Glutamatergic neuron (in vitro differentiated cells): Measurements from ENCODE around the gene FARP1. TPM values are rescaled to one million over a fixed set of nuclear protein-coding genes. Genes with fewer than 3 reads are reported as not detected.
"Not testable (repeated sequence)": the region's sequence is repeated elsewhere in the genome, so short reads cannot be mapped to it uniquely, and the experiment has no call there.

Experiments
- DNase-seq: peaks from one replicate; pipeline ENCODE4 v3.0.0; 2022
- H3K27ac Mint-ChIP-seq: one replicate; pipeline ENCODE4 v1.8.0; 2020; ENCODE audit warnings: mild to moderate bottlenecking, mixed read lengths, inconsistent platforms; ENCODE audit not compliant: unreplicated experiment
- H3K27me3 Mint-ChIP-seq: one replicate; pipeline ENCODE4 v1.8.0; 2020; ENCODE audit warnings: mild to moderate bottlenecking, moderate library complexity, mixed read lengths, inconsistent platforms; ENCODE audit not compliant: unreplicated experiment
- H3K36me3 Mint-ChIP-seq: one replicate; pipeline ENCODE4 v1.8.0; 2020; ENCODE audit warnings: mild to moderate bottlenecking, mixed read lengths, inconsistent platforms; ENCODE audit not compliant: unreplicated experiment
- H3K4me1 Mint-ChIP-seq: one replicate; pipeline ENCODE4 v1.8.0; 2020; ENCODE audit warnings: mild to moderate bottlenecking, low read depth, mixed read lengths, inconsistent platforms; ENCODE audit not compliant: unreplicated experiment
- H3K4me3 Mint-ChIP-seq: one replicate; pipeline ENCODE4 v1.8.0; 2020; ENCODE audit warnings: mild to moderate bottlenecking, mixed read lengths, inconsistent platforms; ENCODE audit not compliant: unreplicated experiment
- H3K9me3 Mint-ChIP-seq: one replicate; pipeline ENCODE4 v1.8.0; 2020; ENCODE audit warnings: mild to moderate bottlenecking, moderate library complexity, mixed read lengths, inconsistent platforms; ENCODE audit not compliant: unreplicated experiment
- total RNA-seq: library from RNA; stranded (reverse); fragmentation: NEBNext Ultra II Directional; extraction: Animal tissue kit (Norgen Biotek cat#: 25700); gene quantifications from one replicate; pipeline ENCODE4 v1.2.1, GENCODE V29; 2021; ENCODE audit not compliant: unreplicated experiment
- TF ChIP-seq, protein P1 (sequence below): fragments of 200-600 bp; sonication (generic); IDR thresholded peaks from one replicate; pipeline ENCODE4 v1.5.0; 2021; ENCODE audit not compliant: partially characterized antibody, unreplicated experiment

The FARP1 gene
- total RNA-seq, 1 donor from 2014 or later = 233 TPM

DNA sequence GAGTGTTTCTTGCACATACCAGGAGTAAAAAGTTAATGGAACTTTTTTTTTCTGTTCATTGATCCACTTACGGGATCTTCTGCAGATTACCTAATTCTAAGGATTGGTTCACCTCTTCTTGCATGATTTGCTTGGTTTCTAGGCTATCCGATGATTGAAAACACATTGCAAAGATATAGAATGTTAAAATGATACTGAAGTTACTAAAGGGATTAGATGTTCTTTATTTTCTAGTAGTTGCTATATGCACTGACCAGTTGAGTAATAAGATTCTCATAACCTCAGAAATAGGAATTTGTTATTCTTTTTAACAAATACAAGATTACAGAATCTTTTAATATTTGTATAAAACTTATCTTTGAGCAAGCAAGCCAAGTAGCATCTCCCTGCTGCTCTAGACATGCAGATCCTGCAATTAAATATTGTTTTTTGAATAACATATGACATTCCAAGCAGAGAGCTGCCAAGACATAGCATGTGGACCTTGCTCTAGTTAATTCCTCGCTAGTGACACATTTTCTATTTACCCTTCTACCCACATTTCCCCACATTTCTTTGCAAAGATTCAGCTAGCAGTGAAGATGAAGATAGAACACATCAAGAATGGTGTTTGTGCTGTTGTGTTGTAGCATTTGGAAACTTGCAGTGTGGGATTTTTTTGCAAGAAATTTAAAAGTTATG is 85.9 kb downstream of the FARP1 start:
- Mint-ChIP-seq H3K9me3 (peaks cover 10% of the 10 kb centered on the region), H3K27me3 (peaks cover 6% of the 10 kb centered on the region), H3K4me1 (peaks cover 5% of the 10 kb centered on the region), H3K27ac (no peak overlapping the region), H3K36me3 (peaks cover 38% of the 10 kb centered on the region), H3K4me3 (no peak overlapping the region)
- TF ChIP-seq, protein P1, sequence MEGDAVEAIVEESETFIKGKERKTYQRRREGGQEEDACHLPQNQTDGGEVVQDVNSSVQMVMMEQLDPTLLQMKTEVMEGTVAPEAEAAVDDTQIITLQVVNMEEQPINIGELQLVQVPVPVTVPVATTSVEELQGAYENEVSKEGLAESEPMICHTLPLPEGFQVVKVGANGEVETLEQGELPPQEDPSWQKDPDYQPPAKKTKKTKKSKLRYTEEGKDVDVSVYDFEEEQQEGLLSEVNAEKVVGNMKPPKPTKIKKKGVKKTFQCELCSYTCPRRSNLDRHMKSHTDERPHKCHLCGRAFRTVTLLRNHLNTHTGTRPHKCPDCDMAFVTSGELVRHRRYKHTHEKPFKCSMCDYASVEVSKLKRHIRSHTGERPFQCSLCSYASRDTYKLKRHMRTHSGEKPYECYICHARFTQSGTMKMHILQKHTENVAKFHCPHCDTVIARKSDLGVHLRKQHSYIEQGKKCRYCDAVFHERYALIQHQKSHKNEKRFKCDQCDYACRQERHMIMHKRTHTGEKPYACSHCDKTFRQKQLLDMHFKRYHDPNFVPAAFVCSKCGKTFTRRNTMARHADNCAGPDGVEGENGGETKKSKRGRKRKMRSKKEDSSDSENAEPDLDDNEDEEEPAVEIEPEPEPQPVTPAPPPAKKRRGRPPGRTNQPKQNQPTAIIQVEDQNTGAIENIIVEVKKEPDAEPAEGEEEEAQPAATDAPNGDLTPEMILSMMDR = no peak
- no peak for DNase-seq

DNA sequence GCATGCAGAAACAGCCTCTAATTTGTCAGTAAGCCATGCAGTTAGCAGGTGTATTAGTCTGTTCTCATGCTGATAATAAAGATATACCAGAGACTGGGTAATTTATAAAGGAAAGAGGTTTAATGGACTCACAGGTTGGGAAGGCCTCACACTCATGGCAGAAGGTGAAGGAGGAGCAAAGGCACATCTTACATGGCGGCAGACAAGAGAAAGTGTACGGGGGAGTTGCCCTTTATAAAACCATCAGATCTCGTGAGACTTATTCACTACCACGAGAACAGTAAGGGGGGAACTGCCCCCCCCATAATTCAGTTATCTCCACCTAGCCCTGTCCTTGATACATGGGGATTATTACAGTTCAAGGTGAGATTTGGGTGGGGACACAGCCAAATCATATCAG is 87.9 kb downstream of the FARP1 start:
- not testable (repeated sequence) for DNase-seq, H3K4me3 Mint-ChIP-seq, H3K27ac Mint-ChIP-seq, H3K27me3 Mint-ChIP-seq
- Mint-ChIP-seq H3K36me3 (peaks cover 38% of the 10 kb centered on the region), H3K9me3 (peaks cover 12% of the 10 kb centered on the region), H3K4me1 (peaks cover 12% of the 10 kb centered on the region)

GRCh38 chr13:98232456-98232855 is 89.6 kb downstream of the FARP1 start:
- H3K4me1 Mint-ChIP-seq = peaks cover 12% of the 10 kb centered on the region
- no peak overlapping the region for H3K4me3 Mint-ChIP-seq
- TF ChIP-seq, protein P1 = no peak
- peaks cover 5% of the 10 kb centered on the region for H3K9me3 Mint-ChIP-seq
- H3K27ac Mint-ChIP-seq = no peak overlapping the region
- no peak for DNase-seq
- peaks cover 3% of the 10 kb centered on the region for H3K27me3 Mint-ChIP-seq
- peaks cover 23% of the 10 kb centered on the region for H3K36me3 Mint-ChIP-seq

DNA sequence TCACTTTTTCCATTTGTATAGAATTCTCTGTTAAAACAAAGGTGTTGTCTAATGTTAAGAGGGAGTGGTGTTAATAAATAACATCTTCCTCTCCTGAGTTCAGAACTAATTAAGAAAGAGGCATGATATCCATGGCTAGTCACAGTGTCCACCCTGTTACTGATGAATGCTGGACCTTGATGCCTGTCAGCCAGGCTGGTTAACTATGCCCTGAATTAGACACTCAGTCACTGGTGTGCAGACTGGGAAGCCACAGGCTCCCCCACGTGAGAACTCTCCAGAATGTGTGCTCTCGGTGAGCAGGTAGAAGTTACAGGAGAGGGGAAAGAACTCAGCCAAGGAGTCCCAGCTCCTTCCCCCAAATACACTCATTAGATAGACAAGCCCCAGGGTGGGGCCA is 90.2 kb downstream of the FARP1 start:
- Mint-ChIP-seq H3K9me3 (peaks cover 3% of the 10 kb centered on the region), H3K36me3 (peaks cover 18% of the 10 kb centered on the region), H3K27ac (no peak overlapping the region), H3K27me3 (peaks cover 3% of the 10 kb centered on the region), H3K4me3 (no peak overlapping the region), H3K4me1 (peaks cover 12% of the 10 kb centered on the region)
- TF ChIP-seq, protein P1 = no peak
- no peak for DNase-seq

GRCh38 chr13:98234348-98234747 is 91.5 kb downstream of the FARP1 start:
- TF ChIP-seq, protein P1 = no peak

More at GRCh38 chr13:98234348-98234747, 91.5 kb downstream of the FARP1 start:
- peaks cover 4% of the 10 kb centered on the region for H3K9me3 Mint-ChIP-seq
- H3K4me3 Mint-ChIP-seq = no peak overlapping the region
- no peak overlapping the region for H3K27ac Mint-ChIP-seq
- peaks cover 5% of the 10 kb centered on the region for H3K27me3 Mint-ChIP-seq
- DNase-seq = no peak
- peaks cover 22% of the 10 kb centered on the region for H3K4me1 Mint-ChIP-seq
- peaks cover 8% of the 10 kb centered on the region for H3K36me3 Mint-ChIP-seq
